ENCODE measurements around the gene ACSL1.

DNA sequence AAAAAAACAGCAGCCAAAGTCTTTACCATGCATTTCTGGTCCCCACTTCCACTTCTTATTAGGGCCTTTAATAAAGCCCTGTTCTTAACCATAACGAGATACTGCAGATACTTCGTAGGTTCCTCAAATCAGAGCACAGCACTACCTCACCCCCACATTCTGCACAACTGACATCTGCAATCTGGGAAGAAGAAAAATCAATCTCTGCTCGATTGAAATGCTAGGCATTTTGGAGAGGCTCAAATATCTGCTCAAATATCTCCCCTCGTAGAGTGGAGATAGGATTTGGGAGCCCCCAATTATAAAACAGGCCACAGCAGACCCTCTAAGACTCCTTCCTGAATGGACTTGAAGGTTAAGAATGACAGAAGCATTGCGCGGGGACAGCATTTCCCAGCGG is 51.6 kb downstream of the ACSL1 start:
- TF ChIP-seq CTCF (IDR thresholded peaks at IDR 0.05; ENCODE audit: poor library complexity) (no peak), EZH2phosphoT487 (IDR thresholded peaks at IDR 0.05; ENCODE audit: low read depth, severe bottlenecking, unreplicated experiment) (no peak), EZH2 (IDR thresholded peaks at IDR 0.05; ENCODE audit: borderline replicate concordance) (no peak)

Data from hepatocyte (in vitro differentiated cells).